DOHH2 (cell line): Measurements from ENCODE around the gene FTO.

Source experiments
- H3F3A ChIP-seq: fragments of 200-600 bp; sonication (generic), shearing (Covaris generic); 2 replicates; pipeline ENCODE4 v1.6.0; 2016; ENCODE audit warnings: antibody characterized with exemption, mild to moderate bottlenecking; ENCODE audit not compliant: control insufficient read depth, insufficient read depth
- H3K27ac ChIP-seq: fragments of 200-600 bp; sonication (generic); 2 replicates; pipeline ENCODE4 v1.5.1; 2014; ENCODE audit warnings: low read depth, mild to moderate bottlenecking, low read length, moderate library complexity
- H3K27me3 ChIP-seq: fragments of 200-600 bp; sonication (generic); 2 replicates; pipeline ENCODE4 v1.6.1; 2014; ENCODE audit warnings: mild to moderate bottlenecking, low read length, mixed read lengths; ENCODE audit not compliant: control insufficient read depth
- H3K36me3 ChIP-seq: fragments of 200-600 bp; sonication (generic); 2 replicates; pipeline ENCODE4 v1.6.1; 2014; ENCODE audit warnings: mild to moderate bottlenecking, low read length, moderate library complexity, mixed read lengths; ENCODE audit not compliant: control insufficient read depth
- H3K4me1 ChIP-seq: fragments of 200-600 bp; sonication (generic); 2 replicates; pipeline ENCODE4 v1.6.1; 2014; ENCODE audit warnings: mild to moderate bottlenecking, low read length, mixed read lengths; ENCODE audit not compliant: control insufficient read depth
- H3K4me2 ChIP-seq: fragments of 200-600 bp; sonication (generic); 2 replicates; pipeline ENCODE4 v1.6.0; 2014; ENCODE audit warnings: mild to moderate bottlenecking, low read length, moderate library complexity
- H3K4me3 ChIP-seq: fragments of 200-600 bp; sonication (generic); 2 replicates; pipeline ENCODE4 v1.5.1; 2014; ENCODE audit warnings: mild to moderate bottlenecking, low read length, mixed read lengths
- H3K79me2 ChIP-seq: fragments of 200-600 bp; sonication (generic); 2 replicates; pipeline ENCODE4 v1.6.1; 2014; ENCODE audit warnings: mild to moderate bottlenecking, low read length, mixed read lengths; ENCODE audit not compliant: control insufficient read depth
- H3K9me2 ChIP-seq: fragments of 200-600 bp; sonication (generic); replicated peaks from 2 replicates; pipeline ENCODE4 v1.6.1; 2014; ENCODE audit warnings: mild to moderate bottlenecking, low read length, mixed read lengths; ENCODE audit not compliant: control insufficient read depth
- H3K9me3 ChIP-seq: fragments of 200-600 bp; sonication (generic); 2 replicates; pipeline ENCODE4 v1.6.1; 2014; ENCODE audit warnings: antibody characterized with exemption, low read length, mixed read lengths; ENCODE audit not compliant: control insufficient read depth, insufficient read depth
- H4K20me1 ChIP-seq: fragments of 200-600 bp; sonication (generic); 2 replicates; pipeline ENCODE4 v1.6.0; 2014; ENCODE audit warnings: low read depth, mild to moderate bottlenecking, antibody characterized with exemption, low read length, moderate library complexity; ENCODE audit not compliant: control insufficient read depth, insufficient read depth
- CTCF ChIP-seq: fragments of 200-600 bp; sonication (generic); IDR thresholded peaks from one replicate; pipeline ENCODE4 v1.5.1; 2014; ENCODE audit warnings: antibody characterized with exemption, mild to moderate bottlenecking, low read depth, low read length; ENCODE audit not compliant: poor library complexity, severe bottlenecking
- EZH2phosphoT487 ChIP-seq: fragments of 200-600 bp; sonication (generic); IDR thresholded peaks from 2 replicates; pipeline ENCODE4 v1.6.1; 2017; ENCODE audit warnings: borderline replicate concordance, mild to moderate bottlenecking, antibody characterized with exemption, low read length, moderate library complexity, mixed read lengths

The FTO gene

DNA sequence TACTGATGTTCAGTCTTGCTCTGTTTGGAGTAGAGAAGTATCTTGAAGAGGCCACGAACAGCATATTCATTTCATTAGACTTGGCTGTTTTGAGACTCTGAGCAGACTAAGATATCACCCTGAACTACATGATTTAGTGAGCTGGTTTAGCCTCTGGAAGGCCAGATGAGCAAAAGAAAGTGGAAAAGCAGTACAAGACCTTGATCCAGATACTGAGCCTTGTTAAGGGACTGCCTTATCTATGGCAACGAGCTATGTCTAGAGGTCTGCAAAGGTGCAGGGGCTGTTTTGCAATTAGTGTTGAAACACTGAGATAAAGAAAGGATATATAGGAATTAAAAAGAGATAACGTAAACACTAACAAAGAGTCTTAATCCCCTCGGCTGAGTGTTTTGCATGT, 351.2 kb downstream of the FTO start:
- H3K9me2 ChIP-seq = no peaks in the 10 kb centered on the region
- no peaks in the 10 kb centered on the region for H4K20me1 ChIP-seq
- no peaks in the 10 kb centered on the region for H3K4me1 ChIP-seq
- H3K79me2 ChIP-seq = no peaks in the 10 kb centered on the region
- no peak overlapping the region for H3K4me2 ChIP-seq
- H3K27me3 ChIP-seq = no peaks in the 10 kb centered on the region
- no peaks in the 10 kb centered on the region for H3K36me3 ChIP-seq
- H3K4me3 ChIP-seq = no peak overlapping the region
- no peaks in the 10 kb centered on the region for H3K9me3 ChIP-seq
- no peaks in the 10 kb centered on the region for H3F3A ChIP-seq
- no peak overlapping the region for H3K27ac ChIP-seq
- TF ChIP-seq EZH2phosphoT487 = no peak
- no peak for TF ChIP-seq CTCF

GRCh38 chr16:54055864-54056263, 351.9 kb downstream of the FTO start:
- H3K36me3 ChIP-seq = no peaks in the 10 kb centered on the region
- no peak overlapping the region for H3K4me3 ChIP-seq
- H4K20me1 ChIP-seq = no peaks in the 10 kb centered on the region
- H3K9me3 ChIP-seq = no peaks in the 10 kb centered on the region
- TF ChIP-seq CTCF = no peak
- no peak for TF ChIP-seq EZH2phosphoT487
- no peaks in the 10 kb centered on the region for H3F3A ChIP-seq
- no peak overlapping the region for H3K27ac ChIP-seq
- no peaks in the 10 kb centered on the region for H3K27me3 ChIP-seq
- no peaks in the 10 kb centered on the region for H3K4me1 ChIP-seq
- H3K4me2 ChIP-seq = no peak overlapping the region
- no peaks in the 10 kb centered on the region for H3K9me2 ChIP-seq
- H3K79me2 ChIP-seq = no peaks in the 10 kb centered on the region

- H3K27me3 ChIP-seq = no peaks in the 10 kb centered on the region
- no peak for TF ChIP-seq CTCF
- H3K9me3 ChIP-seq = no peaks in the 10 kb centered on the region
- H3K4me2 ChIP-seq = no peak overlapping the region
- no peaks in the 10 kb centered on the region for H3K4me1 ChIP-seq
- H4K20me1 ChIP-seq = no peaks in the 10 kb centered on the region
- no peaks in the 10 kb centered on the region for H3K79me2 ChIP-seq
- H3F3A ChIP-seq = no peaks in the 10 kb centered on the region
- no peak overlapping the region for H3K4me3 ChIP-seq
- no peaks in the 10 kb centered on the region for H3K9me2 ChIP-seq
- no peaks in the 10 kb centered on the region for H3K36me3 ChIP-seq
- H3K27ac ChIP-seq = no peak overlapping the region
Measured at GRCh38 chr16:54056921-54057320, 353.0 kb downstream of the FTO start.

- Histone ChIP-seq H3K27ac (no peak overlapping the region), H4K20me1 (no peaks in the 10 kb centered on the region), H3F3A (no peaks in the 10 kb centered on the region), H3K4me3 (no peak overlapping the region), H3K9me3 (no peaks in the 10 kb centered on the region), H3K4me2 (no peak overlapping the region), H3K27me3 (no peaks in the 10 kb centered on the region), H3K9me2 (no peaks in the 10 kb centered on the region), H3K79me2 (no peaks in the 10 kb centered on the region), H3K4me1 (no peaks in the 10 kb centered on the region), H3K36me3 (no peaks in the 10 kb centered on the region)
- no peak for TF ChIP-seq CTCF
- TF ChIP-seq EZH2phosphoT487 = no peak
Measured at GRCh38 chr16:54059319-54059718, 355.4 kb downstream of the FTO start.
